ENCODE results near the gene SLC6A6.

SLC6A6 gene

GRCh38 chr3:14457481-14457880 is 55.1 kb downstream of the SLC6A6 start:
- no peak for DNase-seq

GRCh38 chr3:14457999-14458398 is 55.6 kb downstream of the SLC6A6 start:
- DNase-seq = no peak

- DNase-seq = no peak
Observed at GRCh38 chr3:14458434-14459275, 56.2 kb downstream of the SLC6A6 start.

GRCh38 chr3:14459384-14459783 is 57.0 kb downstream of the SLC6A6 start:
- DNase-seq = no peak

GRCh38 chr3:14459787-14460186 is 57.4 kb downstream of the SLC6A6 start:
- DNase-seq = no peak

- no peak for DNase-seq
Observed at GRCh38 chr3:14460342-14461005, 58.1 kb downstream of the SLC6A6 start.

GRCh38 chr3:14461006-14461747 is 58.8 kb downstream of the SLC6A6 start:
- DNase-seq = no peak

- DNase-seq = peak; percentile 41
Observed at GRCh38 chr3:14461748-14462324, 59.4 kb downstream of the SLC6A6 start.

- no peak for DNase-seq
Observed at GRCh38 chr3:14462738-14463137, 60.3 kb downstream of the SLC6A6 start.

GRCh38 chr3:14463330-14464140 is 61.1 kb downstream of the SLC6A6 start:
- no peak for DNase-seq

- DNase-seq = no peak
Observed at GRCh38 chr3:14464141-14464465, 61.7 kb downstream of the SLC6A6 start.

- DNase-seq = no peak
Observed at GRCh38 chr3:14464521-14464920, 62.1 kb downstream of the SLC6A6 start.

GRCh38 chr3:14465425-14465824 is 63.0 kb downstream of the SLC6A6 start:
- no peak for DNase-seq

- no peak for DNase-seq
Observed at GRCh38 chr3:14466179-14466903, 63.9 kb downstream of the SLC6A6 start.

- DNase-seq = peak; percentile 56
Observed at GRCh38 chr3:14467814-14468620, 65.6 kb downstream of the SLC6A6 start.

GRCh38 chr3:14468621-14468981 is 66.2 kb downstream of the SLC6A6 start:
- no peak for DNase-seq

GRCh38 chr3:14470461-14470860 is 68.1 kb downstream of the SLC6A6 start:
- DNase-seq = no peak

- no peak for DNase-seq
Observed at GRCh38 chr3:14471016-14471415, 68.6 kb downstream of the SLC6A6 start.

GRCh38 chr3:14471690-14472089 is 69.3 kb downstream of the SLC6A6 start:
- DNase-seq = no peak

GRCh38 chr3:14472471-14473351 is 70.3 kb downstream of the SLC6A6 start:
- DNase-seq = no peak

Measured in CD4-positive, alpha-beta T cell treated with Interleukin-10 for 1 hour (primary cell).